Esophagus mucosa (tissue), 1 donor: ENCODE results near the gene TIMP3. TPM values are rescaled to one million over a fixed set of nuclear protein-coding genes. Genes with fewer than 3 reads are reported as not detected.

Experiments used
- ATAC-seq: fragments of 200-7000 bp; cut with Tn5 transposase; one replicate; pipeline ENCODE4 v1.9.1; 2020
- total RNA-seq: library from RNA; stranded (reverse); gene quantifications from one replicate; pipeline ENCODE4 v1.2.4, GENCODE V29; 2023
- donor health status: DM: yes; HTN: yes; CAD: no.

TIMP3 gene
- total RNA-seq, 1 donor from 2014 or later, result 20.1 TPM

GRCh38 chr22:32888976-32889375 is 87.5 kb downstream of the TIMP3 start:
- ATAC-seq, result no peak

GRCh38 chr22:32896891-32897290 is 95.4 kb downstream of the TIMP3 start:
- ATAC-seq, result no peak

DNA sequence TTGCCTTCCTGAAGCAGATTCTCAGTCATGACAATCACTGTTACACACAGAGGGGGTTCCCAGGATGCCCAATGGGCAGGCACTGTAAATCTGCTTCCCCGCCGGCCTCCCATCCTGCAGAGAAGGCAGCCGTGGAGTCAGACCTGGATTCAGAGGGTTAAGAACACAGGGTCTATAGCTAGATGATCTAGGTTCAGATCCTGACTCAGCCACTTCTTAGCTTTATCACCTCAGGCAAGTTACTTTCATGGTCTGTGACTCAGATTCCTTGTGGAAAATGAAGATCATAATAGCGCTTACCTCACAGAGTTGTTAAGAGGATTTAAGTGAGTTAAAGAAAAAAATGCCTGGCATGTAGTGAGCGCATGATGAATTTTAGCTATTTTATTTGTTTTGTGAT is 95.9 kb downstream of the TIMP3 start:
- ATAC-seq, result peak; percentile 71

DNA sequence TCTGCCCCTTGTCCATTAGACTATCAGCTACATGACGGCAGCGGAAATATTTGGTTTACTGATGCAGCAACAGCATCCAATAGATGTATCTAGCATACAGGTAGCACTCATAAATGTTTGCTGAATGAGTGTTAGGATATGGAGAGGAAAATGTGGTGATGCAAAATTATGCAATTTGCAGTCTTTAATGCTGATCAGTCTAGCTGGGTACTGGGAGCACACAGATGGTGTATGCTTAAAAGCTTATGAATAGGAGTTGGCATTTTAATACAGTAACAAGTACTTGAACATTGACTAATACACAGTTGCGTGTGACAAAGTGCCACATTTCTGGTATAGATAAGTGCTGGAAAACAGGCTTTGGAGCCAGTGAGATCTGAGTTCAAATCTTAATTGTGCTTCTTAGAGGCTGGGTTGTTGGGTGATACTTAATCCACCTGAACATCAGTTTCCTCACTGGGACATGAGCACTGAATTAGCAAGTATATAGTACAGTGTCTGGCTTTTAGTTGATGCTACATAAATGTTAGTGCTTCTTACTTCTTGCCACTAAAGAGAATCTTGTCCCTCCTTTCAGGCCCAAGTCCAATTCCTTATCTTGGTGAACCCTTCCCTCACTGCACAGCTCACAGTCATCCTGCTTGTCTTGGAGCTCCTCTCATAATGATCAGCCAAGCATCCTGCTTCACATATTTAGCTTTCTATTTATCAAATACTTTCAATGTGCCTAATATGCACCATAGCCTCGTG is 99.6 kb downstream of the TIMP3 start:
- ATAC-seq, result no peak

- no peak for ATAC-seq
Measured at GRCh38 chr22:32901925-32902324, 100.4 kb downstream of the TIMP3 start.

GRCh38 chr22:32903507-32903906 is 102.0 kb downstream of the TIMP3 start:
- ATAC-seq, result no peak

- ATAC-seq, result peak; percentile 83
Measured at GRCh38 chr22:32904044-32904443, 102.5 kb downstream of the TIMP3 start.

GRCh38 chr22:32905400-32905799 is 103.9 kb downstream of the TIMP3 start:
- no peak for ATAC-seq

DNA sequence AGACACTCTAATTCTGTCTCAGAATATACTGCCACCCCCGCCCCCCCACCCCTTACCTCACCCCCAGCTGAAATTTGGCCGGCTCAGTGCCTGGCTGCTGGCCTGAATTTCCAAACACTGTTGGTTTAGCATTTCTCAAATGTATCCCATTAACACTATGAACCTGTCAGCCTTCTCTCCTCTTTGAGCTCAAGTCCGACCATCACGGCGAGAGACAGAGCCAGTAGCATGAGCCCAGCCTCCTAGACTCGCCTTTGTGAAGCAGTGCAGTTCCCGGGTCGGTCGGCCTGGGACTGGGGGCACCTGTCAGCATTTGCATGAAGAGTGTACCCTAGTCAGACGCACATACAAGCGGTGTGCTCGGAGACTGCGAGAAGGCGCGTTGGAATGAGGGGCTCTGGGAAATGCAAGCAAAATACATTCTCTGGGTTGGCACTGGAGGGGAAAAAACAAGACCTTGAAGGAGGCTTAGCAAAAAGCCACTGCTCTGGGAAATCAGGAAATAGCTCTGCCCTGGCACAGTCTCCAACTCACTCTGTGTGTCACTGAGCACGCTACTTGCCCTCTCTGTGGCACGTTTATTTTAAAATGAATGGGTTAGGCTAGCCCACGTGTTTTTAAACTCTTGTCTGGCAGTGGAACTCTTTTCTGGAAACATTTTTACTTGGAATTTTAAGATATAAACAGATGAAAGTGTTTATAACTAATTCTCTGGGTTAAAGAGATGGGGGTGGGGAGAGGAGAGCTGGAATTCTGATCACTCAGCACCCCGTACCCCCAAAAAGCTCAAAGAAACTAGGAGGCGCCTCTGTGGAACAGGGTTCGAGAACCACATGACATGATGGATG is 108.3 kb downstream of the TIMP3 start:
- no peak for ATAC-seq

- no peak for ATAC-seq
Measured at GRCh38 chr22:32910429-32910772, 108.9 kb downstream of the TIMP3 start.

DNA sequence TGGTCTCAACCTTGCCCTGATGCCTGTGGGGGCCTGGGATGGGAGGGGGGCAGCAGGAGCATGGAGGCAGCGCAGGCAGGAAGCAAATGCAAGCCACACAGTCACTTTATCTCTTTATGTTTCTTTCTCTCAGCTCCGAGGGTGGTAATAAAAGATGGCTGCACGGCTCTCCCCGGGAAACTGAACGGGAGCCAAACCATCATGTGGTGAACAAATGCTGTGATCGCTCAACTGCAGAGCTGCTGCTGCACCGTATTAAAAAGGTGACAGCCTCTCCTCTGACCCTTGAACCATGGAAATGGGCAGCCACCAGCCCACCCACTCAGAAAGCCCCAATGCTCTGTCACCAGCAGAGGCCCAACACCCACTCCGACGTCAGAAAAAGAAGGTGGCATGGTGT is 110.0 kb downstream of the TIMP3 start:
- ATAC-seq, result no peak
